SH-SY5Y (cell line): ENCODE data around the gene PMIS2.

ENCODE experiments used
- GATA2 ChIP-seq: IDR thresholded peaks from 2 replicates; pipeline ENCODE4 v1.6.1; 2011; ENCODE audit warnings: mild to moderate bottlenecking, low read depth, low read length
- GATA3 ChIP-seq: IDR thresholded peaks from 2 replicates; pipeline ENCODE4 v1.6.1; 2011; ENCODE audit warnings: low read depth, mild to moderate bottlenecking, low read length, moderate library complexity

DNA sequence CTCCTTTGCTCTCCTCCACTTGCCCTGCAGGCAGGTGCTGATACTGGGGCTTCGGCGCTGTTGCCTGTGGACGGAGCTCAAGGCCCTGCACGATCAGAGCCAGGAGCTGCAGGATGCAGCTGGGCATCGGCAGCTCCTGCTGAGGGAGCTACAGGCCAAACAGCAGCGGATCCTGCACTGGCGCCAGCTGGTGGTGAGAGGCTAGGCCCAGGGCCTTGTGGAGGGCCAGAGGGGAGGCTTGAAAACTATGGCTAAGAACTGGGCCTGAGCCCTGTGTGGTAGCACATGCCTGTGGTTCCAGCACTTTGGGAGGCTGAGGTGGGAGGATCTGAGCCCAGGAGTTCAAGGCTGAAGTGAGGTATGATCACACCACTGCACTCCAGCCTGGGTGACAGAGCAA, 32.9 kb downstream of the PMIS2 start:
- TF ChIP-seq GATA2 = no peak
- no peak for TF ChIP-seq GATA3
